ENCODE results near the gene LIPF. TPM values are rescaled to one million over a fixed set of nuclear protein-coding genes. Genes with fewer than 3 reads are reported as not detected.

The LIPF gene
- polyA plus RNA-seq, 1 of the 3 experiments (the other 2 are of a cell fraction), result 0.07 TPM

GRCh38 chr10:88682491-88682890 lies 18.2 kb downstream of the LIPF start:
- TF ChIP-seq GATA2 (CRISPR knock-in tag; IDR thresholded peaks at IDR 0.05), result no peak
- TF ChIP-seq TEAD4 (IDR thresholded peaks at IDR 0.05; ENCODE audit: borderline replicate concordance, insufficient read depth), result no peak
- no peak for TF ChIP-seq FOXM1 (IDR thresholded peaks at IDR 0.05; ENCODE audit: low read depth)
- no peak for TF ChIP-seq CHD2 (IDR thresholded peaks at IDR 0.05; ENCODE audit: low read length, partially characterized antibody)
- no peak for TF ChIP-seq USF1 (IDR thresholded peaks at IDR 0.05; ENCODE audit: borderline replicate concordance, low read depth)
- TF ChIP-seq MEF2A (IDR thresholded peaks at IDR 0.05; ENCODE audit: borderline replicate concordance, low read depth), result no peak
- no peak for TF ChIP-seq FOXJ3 (CRISPR knock-in tag; IDR thresholded peaks at IDR 0.05)
- no peaks in the 10 kb centered on the region for H4K20me1 ChIP-seq (ENCODE audit: insufficient read depth)
- no peaks in the 10 kb centered on the region for H3K9me3 ChIP-seq
- no peak for DNase-seq
- ChIA-PET CTCF (interaction anchor here (1.0 to 3.6 kb wide), 2 partner anchors 11 to 117 kb away, joined by 3 to 11 read pairs; no protein-coding TSS in a partner anchor), POLR2A (no interaction called here)
- H3K27me3 ChIP-seq (ENCODE audit: insufficient read depth), result no peaks in the 10 kb centered on the region
- H3K9me2 ChIP-seq, result no peaks in the 10 kb centered on the region
- no peak overlapping the region for H3K4me3 ChIP-seq (ENCODE audit: low read depth in 2 of 2, low read length in 1 of 2)
- H2AFZ ChIP-seq (ENCODE audit: low read depth), result no peak overlapping the region
- H3K9ac ChIP-seq, result no peak overlapping the region
- no peaks in the 10 kb centered on the region for H3F3A ChIP-seq (replicated peaks; ENCODE audit: insufficient read depth)
- H3K4me1 ChIP-seq (ENCODE audit: control insufficient read depth in 1 of 2, insufficient read depth in 2 of 2, low read depth in 1 of 2, low read length in 1 of 2), result no peaks in the 10 kb centered on the region; a peak in 1 of 4 replicates
- no peak overlapping the region for H3K27ac ChIP-seq (ENCODE audit: low read depth in 2 of 2, low read length in 1 of 2)
- no peak overlapping the region for H3K4me2 ChIP-seq
- H3K79me2 ChIP-seq (ENCODE audit: insufficient read depth), result no peaks in the 10 kb centered on the region
- WGBS (ENCODE audit: low lambda C conversion rate), result 88% methylated on average over 4 of the region's 4 CpGs
- H3K36me3 ChIP-seq (replicated peaks in 1 of 2; ENCODE audit: control insufficient read depth in 1 of 2, insufficient read depth in 2 of 2, low read length in 1 of 2), result no peaks in the 10 kb centered on the region

- no peaks in the 10 kb centered on the region for H3K9me3 ChIP-seq
- no peak overlapping the region for H3K27ac ChIP-seq (ENCODE audit: low read depth in 2 of 2, low read length in 1 of 2)
- no peaks in the 10 kb centered on the region for H3K36me3 ChIP-seq (replicated peaks in 1 of 2; ENCODE audit: control insufficient read depth in 1 of 2, insufficient read depth in 2 of 2, low read length in 1 of 2)
- H3K9me2 ChIP-seq, result no peaks in the 10 kb centered on the region
- no peak overlapping the region for H3K9ac ChIP-seq
- CTCF ChIA-PET, result interaction anchor here (0.6 to 3.2 kb wide), 45 partner anchors 9 to 489 kb away, joined by 3 to 18 read pairs (median 4); no protein-coding TSS in a partner anchor
- DNase-seq, result peak; percentile 34
- TF ChIP-seq SMC3 (IDR thresholded peaks at IDR 0.05; ENCODE audit: low read depth, low read length), result peak; percentile 64
- peak; percentile 87 for TF ChIP-seq CTCF (IDR thresholded peaks at IDR 0.05)
- TF ChIP-seq CHD2 (IDR thresholded peaks at IDR 0.05; ENCODE audit: low read length, partially characterized antibody), result no peak
- TF ChIP-seq SIN3A (IDR thresholded peaks at IDR 0.05; ENCODE audit: borderline replicate concordance, low read depth, low read length), result no peak
- no peak for TF ChIP-seq EZH2phosphoT487 (IDR thresholded peaks at IDR 0.05; ENCODE audit: borderline replicate concordance, low read depth)
- TF ChIP-seq FOSL2 (IDR thresholded peaks at IDR 0.05; ENCODE audit: borderline replicate concordance, low read depth), result no peak
- no peak for TF ChIP-seq RFX5 (IDR thresholded peaks at IDR 0.05; ENCODE audit: low read length)
- peak; percentile 75 for TF ChIP-seq RAD21 (IDR thresholded peaks at IDR 0.05; ENCODE audit: low read length)
- TF ChIP-seq TAF1 (IDR thresholded peaks at IDR 0.05; ENCODE audit: borderline replicate concordance, low read depth, low read length), result no peak
- TF ChIP-seq NFIC (IDR thresholded peaks at IDR 0.05; ENCODE audit: borderline replicate concordance), result no peak
- no peaks in the 10 kb centered on the region; a peak in 1 of 4 replicates for H3K4me1 ChIP-seq (ENCODE audit: control insufficient read depth in 1 of 2, insufficient read depth in 2 of 2, low read depth in 1 of 2, low read length in 1 of 2)
- POLR2A ChIA-PET, result no interaction called here
- H3F3A ChIP-seq (replicated peaks; ENCODE audit: insufficient read depth), result peaks cover 6% of the 10 kb centered on the region
- no peak overlapping the region; a peak in 1 of 4 replicates for H3K4me3 ChIP-seq (ENCODE audit: low read depth in 2 of 2, low read length in 1 of 2)
- H3K79me2 ChIP-seq (ENCODE audit: insufficient read depth), result no peaks in the 10 kb centered on the region
- H2AFZ ChIP-seq (ENCODE audit: low read depth), result no peak overlapping the region; the same call in 1 of the 2 replicates
- H4K20me1 ChIP-seq (ENCODE audit: insufficient read depth), result no peaks in the 10 kb centered on the region
- H3K27me3 ChIP-seq (ENCODE audit: insufficient read depth), result no peaks in the 10 kb centered on the region
- H3K4me2 ChIP-seq, result no peak overlapping the region
These were observed 23.7 kb downstream of the LIPF start for GRCh38 chr10:88687853-88688467.

All from SK-N-SH (cell line).